Mucosa of descending colon (tissue), 3 donors: ENCODE results near the gene HK1. TPM values are rescaled to one million over a fixed set of nuclear protein-coding genes. Genes with fewer than 3 reads are reported as not detected.

ENCODE experiments used
- ATAC-seq: fragments of 200-7000 bp; cut with Tn5 transposase; one replicate; pipeline ENCODE4 v1.9.1; 2020; ENCODE audit warnings: mild to moderate bottlenecking, moderate library complexity
- DNase-seq, 3 donors: peaks; one replicate each; pipeline ENCODE4 v3.0.0-alpha.2; 2020
- H3K36me3 ChIP-seq: fragments of 200-600 bp; one replicate; pipeline ENCODE4 v1.8.0; 2021; ENCODE audit warnings: low read depth, mild to moderate bottlenecking
- H3K4me1 ChIP-seq: fragments of 200-600 bp; one replicate; pipeline ENCODE4 v1.8.0; 2021; ENCODE audit warnings: low read depth, mild to moderate bottlenecking
- H3K4me3 ChIP-seq: fragments of 200-600 bp; one replicate; pipeline ENCODE4 v1.8.0; 2021; ENCODE audit warnings: mild to moderate bottlenecking
- H3K9me3 ChIP-seq: fragments of 200-600 bp; one replicate; pipeline ENCODE4 v1.8.0; 2021; ENCODE audit warnings: mild to moderate bottlenecking
- intact Hi-C, 2 donors: fragments of 100-400 bp; cut with DNase I in 1 of 2; cut with micrococcal nuclease in 1 of 2; formaldehyde crosslinking; loops; one replicate each; pipeline versions ENCODE4 v1.11.0 to v1.11.1; 2022; cut with DNase I, micrococcal nuclease
- total RNA-seq, 3 donors: library from RNA; stranded (reverse); fragmentation: NEBNext Ultra II Directional in 2 of 3; extraction: Animal tissue kit (Norgen Biotek cat#: 25700) in 2 of 3; gene quantifications; one replicate each; pipeline versions ENCODE4 v1.2.1 to v1.2.4, GENCODE V29; 2021 to 2023
- TF ChIP-seq, protein P1 (sequence below): fragments of 200-600 bp; IDR thresholded peaks from one replicate; pipeline ENCODE4 v1.8.0; 2022; ENCODE audit warnings: antibody characterized with exemption, mild to moderate bottlenecking
- donor health status: DM: no; HTN: no; CAD: no; lungs with moderate emphysema.
- donor health status: DM: no; HTN: no; CAD: no.
- donor health status: DM: no; HTN: yes; CAD: no.

HK1 gene
- total RNA-seq, 3 donors from 2014 or later = 63.9 to 102 (median 81.3) TPM

DNA sequence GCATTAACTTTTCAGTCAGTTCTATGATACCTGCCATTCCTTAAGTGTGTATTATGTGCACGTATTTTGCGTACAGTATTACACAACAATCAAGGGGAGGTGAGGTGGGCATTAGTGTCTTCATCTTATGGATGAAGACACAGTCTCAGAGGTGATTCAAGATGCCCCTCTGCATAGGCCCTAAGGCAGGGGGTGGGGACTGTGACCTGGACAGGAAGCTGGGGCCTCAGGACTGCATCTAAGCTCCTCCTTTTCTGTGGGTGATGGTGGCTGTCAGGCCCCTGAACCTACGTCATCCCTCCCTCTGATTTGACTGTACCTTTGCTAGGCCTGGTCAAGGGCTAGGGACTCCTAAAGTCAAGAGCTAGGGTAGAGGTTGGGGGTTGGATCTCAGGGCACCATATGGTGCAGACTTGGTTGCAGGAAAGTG lies 38.9 kb downstream of the HK1 start:
- Histone ChIP-seq H3K4me1 (peaks cover 29% of the 10 kb centered on the region), H3K4me3 (no peak overlapping the region), H3K9me3 (no peaks in the 10 kb centered on the region), H3K36me3 (no peaks in the 10 kb centered on the region)
- intact Hi-C loops = loop anchor here in 1 of 2 donors (10.0 kb wide), 1 partner anchor 68 kb away; no protein-coding TSS in a partner anchor
- ATAC-seq (no peak), DNase-seq (peak in 2 of 3 donors; percentile 52 to 57)
- TF ChIP-seq, protein P1, sequence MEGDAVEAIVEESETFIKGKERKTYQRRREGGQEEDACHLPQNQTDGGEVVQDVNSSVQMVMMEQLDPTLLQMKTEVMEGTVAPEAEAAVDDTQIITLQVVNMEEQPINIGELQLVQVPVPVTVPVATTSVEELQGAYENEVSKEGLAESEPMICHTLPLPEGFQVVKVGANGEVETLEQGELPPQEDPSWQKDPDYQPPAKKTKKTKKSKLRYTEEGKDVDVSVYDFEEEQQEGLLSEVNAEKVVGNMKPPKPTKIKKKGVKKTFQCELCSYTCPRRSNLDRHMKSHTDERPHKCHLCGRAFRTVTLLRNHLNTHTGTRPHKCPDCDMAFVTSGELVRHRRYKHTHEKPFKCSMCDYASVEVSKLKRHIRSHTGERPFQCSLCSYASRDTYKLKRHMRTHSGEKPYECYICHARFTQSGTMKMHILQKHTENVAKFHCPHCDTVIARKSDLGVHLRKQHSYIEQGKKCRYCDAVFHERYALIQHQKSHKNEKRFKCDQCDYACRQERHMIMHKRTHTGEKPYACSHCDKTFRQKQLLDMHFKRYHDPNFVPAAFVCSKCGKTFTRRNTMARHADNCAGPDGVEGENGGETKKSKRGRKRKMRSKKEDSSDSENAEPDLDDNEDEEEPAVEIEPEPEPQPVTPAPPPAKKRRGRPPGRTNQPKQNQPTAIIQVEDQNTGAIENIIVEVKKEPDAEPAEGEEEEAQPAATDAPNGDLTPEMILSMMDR = no peak

DNA sequence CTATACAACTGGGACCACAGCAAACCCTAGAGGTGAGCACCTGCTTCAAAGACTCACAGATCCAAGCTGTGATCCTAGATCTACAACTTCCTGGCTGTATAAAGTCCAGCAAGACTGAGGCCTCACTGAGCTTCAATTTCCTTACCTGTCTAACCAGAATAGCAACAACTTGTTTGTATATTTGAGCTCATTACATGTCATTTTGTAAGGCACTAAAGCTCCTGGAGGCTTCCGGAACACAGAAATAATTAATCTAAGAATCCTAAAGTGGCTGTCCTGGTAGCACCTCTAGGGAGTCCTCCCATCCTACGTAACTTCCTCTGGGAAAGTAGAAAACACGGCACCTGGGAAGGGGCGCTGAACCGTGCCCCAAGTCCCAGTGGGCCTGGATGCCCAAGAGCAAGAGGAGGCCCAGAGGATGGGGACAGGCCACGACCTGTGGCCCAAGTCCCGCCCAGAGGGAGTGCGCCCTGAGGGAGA lies 39.4 kb downstream of the HK1 start:
- H3K4me1 ChIP-seq = peaks cover 29% of the 10 kb centered on the region
- DNase-seq (peak in 1 of 3 donors; percentile 66), ATAC-seq (peak; percentile 55)
- intact Hi-C loops = loop anchor here in 1 of 2 donors (10.0 kb wide), 1 partner anchor 67 kb away; no protein-coding TSS in a partner anchor
- H3K36me3 ChIP-seq = no peaks in the 10 kb centered on the region
- TF ChIP-seq, protein P1 = no peak
- no peaks in the 10 kb centered on the region for H3K9me3 ChIP-seq
- peak overlapping the region; percentile 58 for H3K4me3 ChIP-seq

DNA sequence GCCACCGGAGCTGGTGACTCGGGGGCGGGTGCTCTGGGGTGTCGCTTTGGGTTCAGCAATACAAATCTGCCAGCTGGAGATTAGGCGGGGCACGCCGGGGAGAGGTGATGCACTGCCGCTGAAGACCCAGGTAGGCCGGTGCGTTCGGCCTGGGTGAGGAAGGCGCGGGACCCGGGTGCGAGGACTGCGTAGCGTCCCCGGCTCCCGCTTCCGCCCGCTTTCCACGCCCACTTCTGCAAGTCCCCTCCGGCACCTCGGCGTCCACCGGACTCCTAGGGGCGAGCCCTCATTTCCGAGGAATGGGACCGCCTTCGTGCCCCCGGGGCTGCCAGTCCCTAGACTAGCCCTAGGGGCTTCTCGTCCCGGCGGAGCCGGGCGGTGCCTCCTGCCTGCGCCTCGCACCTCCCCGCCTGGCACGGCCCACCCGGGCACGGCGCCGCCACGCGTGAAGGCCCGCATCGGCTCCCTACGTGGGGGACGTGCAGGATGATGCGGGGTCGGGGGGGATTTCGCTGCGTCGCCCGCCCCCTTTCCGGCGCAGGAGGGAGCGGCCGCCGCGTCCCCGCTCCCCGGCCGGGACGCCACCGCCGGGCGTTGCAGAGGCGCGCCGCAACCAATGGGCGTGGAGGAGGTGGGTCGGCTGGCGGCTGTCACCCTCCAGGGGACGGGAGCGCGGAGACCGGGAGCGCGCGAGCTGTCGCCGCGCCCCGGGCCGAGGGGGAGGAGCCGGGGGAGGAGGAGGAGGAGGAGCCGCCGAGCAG lies 40.0 kb downstream of the HK1 start:
- intact Hi-C loops = loop anchor here in 1 of 2 donors (10.0 kb wide), 1 partner anchor 67 kb away; no protein-coding TSS in a partner anchor
- DNase-seq (peak; percentile 91 to 96 (median 96)), ATAC-seq (peak; percentile 92)
- Histone ChIP-seq H3K9me3 (no peaks in the 10 kb centered on the region), H3K4me3 (peak overlapping the region; percentile 58), H3K36me3 (no peaks in the 10 kb centered on the region), H3K4me1 (peaks cover 29% of the 10 kb centered on the region)
- TF ChIP-seq, protein P1 = no peak

DNA sequence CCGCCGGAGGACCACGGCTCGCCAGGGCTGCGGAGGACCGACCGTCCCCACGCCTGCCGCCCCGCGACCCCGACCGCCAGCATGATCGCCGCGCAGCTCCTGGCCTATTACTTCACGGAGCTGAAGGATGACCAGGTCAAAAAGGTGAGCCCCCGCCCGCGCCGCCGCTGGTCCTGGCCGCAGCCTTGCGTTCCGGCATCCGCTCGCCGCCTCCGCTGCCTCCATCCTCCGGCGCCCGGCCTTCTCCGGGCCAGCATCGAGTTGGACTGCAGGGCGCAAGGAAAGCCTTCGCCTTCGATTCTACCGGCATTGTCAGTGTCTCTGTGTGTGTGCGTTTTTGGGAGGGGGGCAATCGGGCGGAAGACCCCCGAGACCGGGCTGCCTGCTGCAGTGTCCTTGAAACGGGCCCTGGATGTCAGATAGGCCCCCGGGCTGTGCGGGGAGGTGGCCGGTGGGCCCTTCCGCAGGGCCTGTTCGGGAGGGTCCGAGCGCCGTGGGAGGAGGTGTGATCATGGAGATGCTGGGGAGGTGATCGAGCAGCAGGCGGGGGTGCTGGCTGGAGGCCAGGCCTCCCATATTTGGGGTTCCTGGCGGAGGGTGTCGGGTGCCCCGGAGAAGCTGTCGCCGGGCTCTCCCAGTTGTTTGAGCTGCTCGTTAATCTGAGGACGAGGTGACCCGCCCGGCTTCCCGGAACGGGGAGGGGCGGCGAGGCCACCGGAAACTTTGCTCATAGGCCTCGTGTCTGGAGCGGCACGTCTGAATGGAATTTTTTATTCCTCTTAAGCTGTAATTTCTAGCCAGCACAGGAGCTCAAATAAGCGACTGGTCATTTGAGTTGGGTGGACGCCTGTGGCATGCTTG lies 40.8 kb downstream of the HK1 start:
- no peaks in the 10 kb centered on the region for H3K9me3 ChIP-seq
- no peaks in the 10 kb centered on the region for H3K36me3 ChIP-seq
- ATAC-seq (peak; percentile 59), DNase-seq (peak; percentile 85 to 93 (median 90))
- peaks cover 35% of the 10 kb centered on the region for H3K4me1 ChIP-seq
- peak overlapping the region; percentile 58 for H3K4me3 ChIP-seq
- intact Hi-C loops = loop anchor here in 1 of 2 donors (10.0 kb wide), 1 partner anchor 66 kb away; no protein-coding TSS in a partner anchor
- TF ChIP-seq, protein P1 = no peak

DNA sequence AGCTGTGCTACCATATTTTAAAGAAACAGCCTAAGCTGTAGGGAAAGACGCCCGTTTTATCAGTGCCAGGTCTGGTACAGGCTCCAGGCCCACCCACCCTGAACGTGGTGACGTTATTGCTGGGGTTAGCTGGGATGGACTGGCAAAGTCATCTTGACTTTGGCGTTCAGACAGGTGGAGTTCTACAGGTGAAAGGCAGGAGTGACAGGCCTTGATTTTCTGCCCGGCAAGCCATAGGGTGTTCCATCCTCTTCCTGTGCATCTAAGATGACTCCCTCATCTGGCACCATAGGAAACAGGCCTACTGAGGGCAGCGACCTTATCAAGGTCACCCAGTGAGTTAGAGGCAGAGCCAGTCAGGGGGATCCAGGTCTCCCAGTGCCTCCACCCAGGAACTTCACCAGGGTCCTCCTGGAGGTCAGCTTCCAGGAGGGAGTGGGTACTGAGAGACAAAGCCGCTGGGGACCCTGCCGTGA lies 41.6 kb downstream of the HK1 start:
- DNase-seq (no peak), ATAC-seq (no peak)
- H3K9me3 ChIP-seq = no peaks in the 10 kb centered on the region
- intact Hi-C loops = loop anchor here in 1 of 2 donors (10.0 kb wide), 1 partner anchor 65 kb away; no protein-coding TSS in a partner anchor
- TF ChIP-seq, protein P1 = no peak
- no peaks in the 10 kb centered on the region for H3K36me3 ChIP-seq
- peaks cover 35% of the 10 kb centered on the region for H3K4me1 ChIP-seq
- no peak overlapping the region for H3K4me3 ChIP-seq
